ENCODE measurements around the gene CASP9. TPM values are rescaled to one million over a fixed set of nuclear protein-coding genes. Genes with fewer than 3 reads are reported as not detected.

The CASP9 gene
- total RNA-seq, 1 experiment from 2014 or later = 13.5 TPM

DNA sequence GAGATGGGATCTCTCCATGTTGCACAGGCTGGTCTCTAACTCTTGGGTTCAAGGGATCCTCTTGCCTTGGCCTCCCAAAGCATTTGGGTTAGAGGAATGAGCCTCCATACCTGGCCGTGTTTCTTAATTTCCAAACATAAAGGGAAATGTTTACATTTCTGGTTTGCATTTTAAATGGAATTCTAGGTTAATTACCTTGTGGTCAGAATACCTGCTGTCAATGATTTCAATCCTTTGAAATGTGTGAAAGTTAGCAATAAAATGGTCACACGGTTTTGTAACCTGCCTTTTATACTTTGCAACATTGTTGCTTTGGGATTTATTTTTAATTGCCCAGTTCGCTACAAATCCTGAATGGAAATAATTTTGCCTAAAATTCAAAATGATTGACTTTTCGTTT lies 34.5 kb upstream of the CASP9 start:
- H3K4me3 Mint-ChIP-seq = no peak overlapping the region
- ATAC-seq (no peak), DNase-seq (ENCODE audit: low spot score) (no peak)
- CTCF ChIA-PET = interaction anchor here (0.7 kb wide), 1 partner anchor 9 kb away, joined by 3 read pairs; no protein-coding TSS in a partner anchor
- POLR2A ChIA-PET = no interaction called here
- no peaks in the 10 kb centered on the region for H3K9me3 Mint-ChIP-seq
- TF ChIP-seq ZNF138 (CRISPR knock-in tag; conservative IDR thresholded peaks at IDR 0.05) = no peak
- TF ChIP-seq CREB1 (CRISPR knock-in tag; IDR thresholded peaks at IDR 0.05) = no peak
- no peak for TF ChIP-seq MXD4 (CRISPR knock-in tag; IDR thresholded peaks at IDR 0.05; ENCODE audit: borderline replicate concordance)
- TF ChIP-seq, protein P1, sequence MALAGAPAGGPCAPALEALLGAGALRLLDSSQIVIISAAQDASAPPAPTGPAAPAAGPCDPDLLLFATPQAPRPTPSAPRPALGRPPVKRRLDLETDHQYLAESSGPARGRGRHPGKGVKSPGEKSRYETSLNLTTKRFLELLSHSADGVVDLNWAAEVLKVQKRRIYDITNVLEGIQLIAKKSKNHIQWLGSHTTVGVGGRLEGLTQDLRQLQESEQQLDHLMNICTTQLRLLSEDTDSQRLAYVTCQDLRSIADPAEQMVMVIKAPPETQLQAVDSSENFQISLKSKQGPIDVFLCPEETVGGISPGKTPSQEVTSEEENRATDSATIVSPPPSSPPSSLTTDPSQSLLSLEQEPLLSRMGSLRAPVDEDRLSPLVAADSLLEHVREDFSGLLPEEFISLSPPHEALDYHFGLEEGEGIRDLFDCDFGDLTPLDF (CRISPR knock-in tag; IDR thresholded peaks at IDR 0.05) = no peak
- no peaks in the 10 kb centered on the region for H3K4me1 Mint-ChIP-seq
- no peak overlapping the region for H3K27ac Mint-ChIP-seq
- H3K36me3 Mint-ChIP-seq = peaks cover 23% of the 10 kb centered on the region
- no peaks in the 10 kb centered on the region for H3K27me3 Mint-ChIP-seq (ENCODE audit: low read depth)

GRCh38 chr1:15557594-15557993 lies 33.6 kb upstream of the CASP9 start:
- Mint-ChIP-seq H3K9me3 (no peaks in the 10 kb centered on the region), H3K4me3 (no peak overlapping the region), H3K27ac (no peak overlapping the region), H3K4me1 (no peaks in the 10 kb centered on the region), H3K36me3 (peaks cover 16% of the 10 kb centered on the region), H3K27me3 (ENCODE audit: low read depth) (no peaks in the 10 kb centered on the region)
- ChIA-PET POLR2A (no interaction called here), CTCF (no interaction called here)
- TF ChIP-seq SP1 (CRISPR knock-in tag; conservative IDR thresholded peaks at IDR 0.05) (no peak), TCF7 (CRISPR knock-in tag; IDR thresholded peaks at IDR 0.05; ENCODE audit: low read depth) (no peak), E2F4 (CRISPR knock-in tag; IDR thresholded peaks at IDR 0.05; ENCODE audit: borderline replicate concordance, low read depth) (no peak), IRF2 (CRISPR knock-in tag; IDR thresholded peaks at IDR 0.05; ENCODE audit: borderline replicate concordance, low read depth) (no peak), FOXP4 (CRISPR knock-in tag; IDR thresholded peaks at IDR 0.05) (no peak), JUN (CRISPR knock-in tag; IDR thresholded peaks at IDR 0.05) (no peak), CREB1 (CRISPR knock-in tag; IDR thresholded peaks at IDR 0.05) (no peak), EMX1 (CRISPR knock-in tag; IDR thresholded peaks at IDR 0.05) (no peak), PRRX2 (CRISPR knock-in tag; IDR thresholded peaks at IDR 0.05) (no peak), ZNF317 (CRISPR knock-in tag; IDR thresholded peaks at IDR 0.05; ENCODE audit: borderline replicate concordance, low read depth) (no peak), GABPB1 (CRISPR knock-in tag; IDR thresholded peaks at IDR 0.05) (no peak), RORB (CRISPR knock-in tag; IDR thresholded peaks at IDR 0.05) (no peak), ESRRA (CRISPR knock-in tag; IDR thresholded peaks at IDR 0.05; ENCODE audit: borderline replicate concordance) (no peak), SMAD4 (CRISPR knock-in tag; IDR thresholded peaks at IDR 0.05) (no peak), MLX (CRISPR knock-in tag; IDR thresholded peaks at IDR 0.05) (no peak)
- TF ChIP-seq, protein P2, sequence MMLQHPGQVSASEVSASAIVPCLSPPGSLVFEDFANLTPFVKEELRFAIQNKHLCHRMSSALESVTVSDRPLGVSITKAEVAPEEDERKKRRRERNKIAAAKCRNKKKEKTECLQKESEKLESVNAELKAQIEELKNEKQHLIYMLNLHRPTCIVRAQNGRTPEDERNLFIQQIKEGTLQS (CRISPR knock-in tag; conservative IDR thresholded peaks at IDR 0.05) = no peak
- TF ChIP-seq, protein P3, sequence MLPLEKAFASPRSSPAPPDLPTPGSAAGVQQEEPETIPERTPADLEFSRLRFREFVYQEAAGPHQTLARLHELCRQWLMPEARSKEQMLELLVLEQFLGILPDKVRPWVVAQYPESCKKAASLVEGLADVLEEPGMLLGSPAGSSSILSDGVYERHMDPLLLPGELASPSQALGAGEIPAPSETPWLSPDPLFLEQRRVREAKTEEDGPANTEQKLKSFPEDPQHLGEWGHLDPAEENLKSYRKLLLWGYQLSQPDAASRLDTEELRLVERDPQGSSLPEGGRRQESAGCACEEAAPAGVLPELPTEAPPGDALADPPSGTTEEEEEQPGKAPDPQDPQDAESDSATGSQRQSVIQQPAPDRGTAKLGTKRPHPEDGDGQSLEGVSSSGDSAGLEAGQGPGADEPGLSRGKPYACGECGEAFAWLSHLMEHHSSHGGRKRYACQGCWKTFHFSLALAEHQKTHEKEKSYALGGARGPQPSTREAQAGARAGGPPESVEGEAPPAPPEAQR (CRISPR knock-in tag; IDR thresholded peaks at IDR 0.05) = no peak
- TF ChIP-seq, protein P4, sequence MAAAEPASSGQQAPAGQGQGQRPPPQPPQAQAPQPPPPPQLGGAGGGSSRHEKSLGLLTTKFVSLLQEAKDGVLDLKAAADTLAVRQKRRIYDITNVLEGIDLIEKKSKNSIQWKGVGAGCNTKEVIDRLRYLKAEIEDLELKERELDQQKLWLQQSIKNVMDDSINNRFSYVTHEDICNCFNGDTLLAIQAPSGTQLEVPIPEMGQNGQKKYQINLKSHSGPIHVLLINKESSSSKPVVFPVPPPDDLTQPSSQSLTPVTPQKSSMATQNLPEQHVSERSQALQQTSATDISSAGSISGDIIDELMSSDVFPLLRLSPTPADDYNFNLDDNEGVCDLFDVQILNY (CRISPR knock-in tag; IDR thresholded peaks at IDR 0.05) = no peak
- DNase-seq (ENCODE audit: low spot score) (no peak), ATAC-seq (no peak)
